ENCODE results near the gene CST3. TPM values are rescaled to one million over a fixed set of nuclear protein-coding genes. Genes with fewer than 3 reads are reported as not detected.

Gene CST3
- total and polyA plus RNA-seq, 4 donors, result 238 to 780 (median 641) TPM

DNA sequence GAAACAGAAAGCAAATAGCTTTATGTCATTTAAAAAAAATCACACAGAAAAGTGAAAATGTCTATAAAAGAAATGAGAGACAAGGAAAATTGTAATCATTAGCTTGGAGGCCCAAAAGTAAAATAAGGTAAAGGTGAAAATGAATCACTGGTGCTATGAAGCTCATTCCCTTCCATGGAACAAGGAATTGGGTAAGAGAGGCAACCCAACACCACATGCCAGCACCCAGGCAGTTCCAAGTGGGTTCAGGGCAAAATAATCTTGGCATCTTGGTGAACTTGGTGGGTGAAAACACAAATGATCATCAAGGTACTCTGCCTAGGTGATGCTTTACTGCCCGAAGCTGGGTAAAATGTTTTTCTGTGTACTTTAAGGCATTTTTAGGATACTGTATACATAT is 34.4 kb upstream of the CST3 start:
- Histone ChIP-seq H3K27me3 (ENCODE audit: control insufficient read depth in 3 of 3, insufficient read depth in 3 of 3, low read length in 2 of 3) (no peaks in the 10 kb centered on the region), H3K9me3 (ENCODE audit: control insufficient read depth in 4 of 4, insufficient read depth in 3 of 4, low read length in 3 of 4) (peaks cover 0 to 3% (median 0%) of the 10 kb centered on the region in 4 donors), H3K4me1 (ENCODE audit: control insufficient read depth in 5 of 5, insufficient read depth in 5 of 5, low read length in 5 of 5) (peaks cover 0 to 4% (median 0%) of the 10 kb centered on the region in 5 donors), H3K27ac (ENCODE audit: low read depth in 1 of 2, low read length in 1 of 2) (no peak overlapping the region), H3K9ac (ENCODE audit: insufficient read depth in 1 of 2, low read length in 2 of 2) (no peak overlapping the region), H3K4me3 (no peak overlapping the region), H3K36me3 (ENCODE audit: control insufficient read depth in 4 of 4, insufficient read depth in 4 of 4, low read length in 4 of 4) (no peaks in the 10 kb centered on the region)
- DNase-seq, result no peak
- ATAC-seq (ENCODE audit: insufficient read depth, low FRiP score), result no peak
- WGBS, 2 donors, result 98 to 100% methylated on average over 1 of the region's 1 CpG
- TF ChIP-seq, protein P1, sequence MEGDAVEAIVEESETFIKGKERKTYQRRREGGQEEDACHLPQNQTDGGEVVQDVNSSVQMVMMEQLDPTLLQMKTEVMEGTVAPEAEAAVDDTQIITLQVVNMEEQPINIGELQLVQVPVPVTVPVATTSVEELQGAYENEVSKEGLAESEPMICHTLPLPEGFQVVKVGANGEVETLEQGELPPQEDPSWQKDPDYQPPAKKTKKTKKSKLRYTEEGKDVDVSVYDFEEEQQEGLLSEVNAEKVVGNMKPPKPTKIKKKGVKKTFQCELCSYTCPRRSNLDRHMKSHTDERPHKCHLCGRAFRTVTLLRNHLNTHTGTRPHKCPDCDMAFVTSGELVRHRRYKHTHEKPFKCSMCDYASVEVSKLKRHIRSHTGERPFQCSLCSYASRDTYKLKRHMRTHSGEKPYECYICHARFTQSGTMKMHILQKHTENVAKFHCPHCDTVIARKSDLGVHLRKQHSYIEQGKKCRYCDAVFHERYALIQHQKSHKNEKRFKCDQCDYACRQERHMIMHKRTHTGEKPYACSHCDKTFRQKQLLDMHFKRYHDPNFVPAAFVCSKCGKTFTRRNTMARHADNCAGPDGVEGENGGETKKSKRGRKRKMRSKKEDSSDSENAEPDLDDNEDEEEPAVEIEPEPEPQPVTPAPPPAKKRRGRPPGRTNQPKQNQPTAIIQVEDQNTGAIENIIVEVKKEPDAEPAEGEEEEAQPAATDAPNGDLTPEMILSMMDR (IDR thresholded peaks at IDR 0.05; ENCODE audit: control extremely low read depth, extremely low read depth), result no peak

DNA sequence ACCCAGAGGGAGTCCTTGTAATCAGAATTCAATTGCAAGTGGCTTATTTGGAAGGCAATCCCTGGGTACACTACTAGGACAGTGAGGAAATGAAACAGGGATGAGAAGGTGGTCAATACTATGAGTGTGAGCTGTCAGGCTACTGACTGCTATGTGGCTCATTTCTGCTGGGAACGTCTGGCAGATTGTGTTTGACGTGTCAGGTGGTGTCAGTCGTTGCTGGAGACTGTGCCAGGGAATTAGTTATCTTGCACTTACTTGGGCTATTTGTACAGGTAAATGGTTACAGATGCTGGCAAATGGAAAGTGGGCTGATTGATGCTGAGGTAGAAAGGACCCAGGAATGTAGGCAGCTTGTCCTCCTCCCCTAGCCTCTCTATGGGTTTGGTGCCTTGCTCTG is 33.7 kb upstream of the CST3 start:
- Histone ChIP-seq H3K4me3 (no peak overlapping the region), H3K27ac (ENCODE audit: low read depth in 1 of 2, low read length in 1 of 2) (no peak overlapping the region), H3K9ac (ENCODE audit: insufficient read depth in 1 of 2, low read length in 2 of 2) (no peak overlapping the region), H3K4me1 (ENCODE audit: control insufficient read depth in 5 of 5, insufficient read depth in 5 of 5, low read length in 5 of 5) (peaks cover 0 to 7% (median 0%) of the 10 kb centered on the region in 5 donors), H3K27me3 (ENCODE audit: control insufficient read depth in 3 of 3, insufficient read depth in 3 of 3, low read length in 2 of 3) (no peaks in the 10 kb centered on the region), H3K36me3 (ENCODE audit: control insufficient read depth in 4 of 4, insufficient read depth in 4 of 4, low read length in 4 of 4) (no peaks in the 10 kb centered on the region), H3K9me3 (ENCODE audit: control insufficient read depth in 4 of 4, insufficient read depth in 3 of 4, low read length in 3 of 4) (peaks cover 0 to 3% (median 0%) of the 10 kb centered on the region in 4 donors)
- DNase-seq, result no peak
- WGBS, 2 donors, result 76 to 80% methylated on average over 3 of the region's 3 CpGs
- TF ChIP-seq, protein P1 (IDR thresholded peaks at IDR 0.05; ENCODE audit: control extremely low read depth, extremely low read depth), result no peak
- ATAC-seq (ENCODE audit: insufficient read depth, low FRiP score), result no peak

DNA sequence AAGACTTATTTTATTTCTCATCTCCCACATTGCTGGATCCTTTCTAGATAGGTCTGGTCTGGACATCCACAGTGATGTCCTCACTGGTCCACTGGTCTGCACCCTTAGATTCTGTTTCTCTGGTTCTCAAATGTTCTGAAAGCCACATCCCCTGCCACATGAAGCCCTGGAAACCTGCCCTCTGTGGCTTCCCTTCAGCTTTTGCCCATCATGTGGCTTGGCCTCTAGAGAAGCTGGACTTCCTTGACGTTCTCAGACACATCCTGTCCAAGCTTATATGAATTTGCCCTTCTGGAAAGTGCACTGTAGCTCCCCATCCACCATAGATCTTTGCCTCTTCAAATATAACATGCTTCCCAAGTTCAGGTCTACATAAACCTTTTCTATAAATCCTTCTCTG is 32.6 kb upstream of the CST3 start:
- H3K27me3 ChIP-seq (ENCODE audit: control insufficient read depth in 3 of 3, insufficient read depth in 3 of 3, low read length in 2 of 3), result no peaks in the 10 kb centered on the region
- no peak for ATAC-seq (ENCODE audit: insufficient read depth, low FRiP score)
- no peak overlapping the region for H3K4me3 ChIP-seq
- peaks cover 0 to 8% (median 0%) of the 10 kb centered on the region in 5 donors for H3K4me1 ChIP-seq (ENCODE audit: control insufficient read depth in 5 of 5, insufficient read depth in 5 of 5, low read length in 5 of 5)
- H3K27ac ChIP-seq (ENCODE audit: low read depth in 1 of 2, low read length in 1 of 2), result no peak overlapping the region
- no peak for DNase-seq
- 18 to 23% methylated on average over 1 of the region's 1 CpG for WGBS, 2 donors
- no peaks in the 10 kb centered on the region for H3K36me3 ChIP-seq (ENCODE audit: control insufficient read depth in 4 of 4, insufficient read depth in 4 of 4, low read length in 4 of 4)
- H3K9ac ChIP-seq (ENCODE audit: insufficient read depth in 1 of 2, low read length in 2 of 2), result no peak overlapping the region
- peaks cover 0 to 3% (median 0%) of the 10 kb centered on the region in 4 donors for H3K9me3 ChIP-seq (ENCODE audit: control insufficient read depth in 4 of 4, insufficient read depth in 3 of 4, low read length in 3 of 4)
- TF ChIP-seq, protein P1 (IDR thresholded peaks at IDR 0.05; ENCODE audit: control extremely low read depth, extremely low read depth), result no peak

- no peak for ATAC-seq (ENCODE audit: insufficient read depth, low FRiP score)
- TF ChIP-seq, protein P1 (IDR thresholded peaks at IDR 0.05; ENCODE audit: control extremely low read depth, extremely low read depth), result no peak
- no peak overlapping the region for H3K9ac ChIP-seq (ENCODE audit: insufficient read depth in 1 of 2, low read length in 2 of 2)
- no peak overlapping the region for H3K4me3 ChIP-seq
- H3K4me1 ChIP-seq (ENCODE audit: control insufficient read depth in 5 of 5, insufficient read depth in 5 of 5, low read length in 5 of 5), result peaks cover 0 to 8% (median 0%) of the 10 kb centered on the region in 5 donors
- H3K9me3 ChIP-seq (ENCODE audit: control insufficient read depth in 4 of 4, insufficient read depth in 3 of 4, low read length in 3 of 4), result peaks cover 0 to 3% (median 0%) of the 10 kb centered on the region in 4 donors
- DNase-seq, result no peak
- no peaks in the 10 kb centered on the region for H3K27me3 ChIP-seq (ENCODE audit: control insufficient read depth in 3 of 3, insufficient read depth in 3 of 3, low read length in 2 of 3)
- no peaks in the 10 kb centered on the region for H3K36me3 ChIP-seq (ENCODE audit: control insufficient read depth in 4 of 4, insufficient read depth in 4 of 4, low read length in 4 of 4)
- no peak overlapping the region for H3K27ac ChIP-seq (ENCODE audit: low read depth in 1 of 2, low read length in 1 of 2)
- WGBS, 2 donors, result 87 to 93% methylated on average over 7 of the region's 7 CpGs
These were observed 32.1 kb upstream of the CST3 start for GRCh38 chr20:23669866-23670265.

All from lung (tissue), 12 donors.